ENCODE data around the gene GMIP.
A peak's percentile ranks its signal among the peaks of the same experiment; 100 is the strongest.
"Not testable (repeated sequence)": the region's sequence is repeated elsewhere in the genome, so short reads cannot be mapped to it uniquely, and the experiment has no call there.

GMIP gene, protein sequence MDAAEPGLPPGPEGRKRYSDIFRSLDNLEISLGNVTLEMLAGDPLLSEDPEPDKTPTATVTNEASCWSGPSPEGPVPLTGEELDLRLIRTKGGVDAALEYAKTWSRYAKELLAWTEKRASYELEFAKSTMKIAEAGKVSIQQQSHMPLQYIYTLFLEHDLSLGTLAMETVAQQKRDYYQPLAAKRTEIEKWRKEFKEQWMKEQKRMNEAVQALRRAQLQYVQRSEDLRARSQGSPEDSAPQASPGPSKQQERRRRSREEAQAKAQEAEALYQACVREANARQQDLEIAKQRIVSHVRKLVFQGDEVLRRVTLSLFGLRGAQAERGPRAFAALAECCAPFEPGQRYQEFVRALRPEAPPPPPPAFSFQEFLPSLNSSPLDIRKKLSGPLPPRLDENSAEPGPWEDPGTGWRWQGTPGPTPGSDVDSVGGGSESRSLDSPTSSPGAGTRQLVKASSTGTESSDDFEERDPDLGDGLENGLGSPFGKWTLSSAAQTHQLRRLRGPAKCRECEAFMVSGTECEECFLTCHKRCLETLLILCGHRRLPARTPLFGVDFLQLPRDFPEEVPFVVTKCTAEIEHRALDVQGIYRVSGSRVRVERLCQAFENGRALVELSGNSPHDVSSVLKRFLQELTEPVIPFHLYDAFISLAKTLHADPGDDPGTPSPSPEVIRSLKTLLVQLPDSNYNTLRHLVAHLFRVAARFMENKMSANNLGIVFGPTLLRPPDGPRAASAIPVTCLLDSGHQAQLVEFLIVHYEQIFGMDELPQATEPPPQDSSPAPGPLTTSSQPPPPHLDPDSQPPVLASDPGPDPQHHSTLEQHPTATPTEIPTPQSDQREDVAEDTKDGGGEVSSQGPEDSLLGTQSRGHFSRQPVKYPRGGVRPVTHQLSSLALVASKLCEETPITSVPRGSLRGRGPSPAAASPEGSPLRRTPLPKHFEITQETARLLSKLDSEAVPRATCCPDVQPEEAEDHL

GRCh38 chr19:19643158-19644053 is at the start of gene GMIP:
Gene GMIP, minus strand, starts transcription at chr19:19643657. Its CDS starts 128 bp downstream, at chr19:19643529.
- H3K4me3 ChIP-seq (ENCODE audit: low read depth, low read length), result peak within 1 kb of the TSS; percentile 85
- peak; percentile 49 for DNase-seq (ENCODE audit: low read depth)

DNA sequence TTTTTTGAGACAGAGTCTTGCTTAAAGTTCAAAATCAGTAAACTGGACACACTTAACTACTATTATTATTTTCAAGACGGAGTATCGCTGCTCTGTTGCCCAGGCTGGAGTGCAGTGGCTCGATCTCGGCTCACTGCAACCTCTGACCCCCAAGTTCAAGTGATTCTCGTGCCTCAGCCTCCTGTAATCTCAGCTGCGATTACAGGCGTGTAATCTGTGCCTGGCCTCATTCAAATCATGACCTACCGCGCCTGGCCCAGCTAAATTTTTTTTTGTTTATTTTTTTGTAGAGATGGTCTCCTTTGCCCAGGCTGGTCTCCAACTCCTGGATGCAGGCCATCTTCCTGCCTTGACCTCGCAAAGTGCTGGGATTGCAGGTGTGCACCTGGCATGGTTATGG is 48.2 kb upstream of the GMIP start:
- DNase-seq (ENCODE audit: low read depth), result no peak
- TF ChIP-seq, protein P1, sequence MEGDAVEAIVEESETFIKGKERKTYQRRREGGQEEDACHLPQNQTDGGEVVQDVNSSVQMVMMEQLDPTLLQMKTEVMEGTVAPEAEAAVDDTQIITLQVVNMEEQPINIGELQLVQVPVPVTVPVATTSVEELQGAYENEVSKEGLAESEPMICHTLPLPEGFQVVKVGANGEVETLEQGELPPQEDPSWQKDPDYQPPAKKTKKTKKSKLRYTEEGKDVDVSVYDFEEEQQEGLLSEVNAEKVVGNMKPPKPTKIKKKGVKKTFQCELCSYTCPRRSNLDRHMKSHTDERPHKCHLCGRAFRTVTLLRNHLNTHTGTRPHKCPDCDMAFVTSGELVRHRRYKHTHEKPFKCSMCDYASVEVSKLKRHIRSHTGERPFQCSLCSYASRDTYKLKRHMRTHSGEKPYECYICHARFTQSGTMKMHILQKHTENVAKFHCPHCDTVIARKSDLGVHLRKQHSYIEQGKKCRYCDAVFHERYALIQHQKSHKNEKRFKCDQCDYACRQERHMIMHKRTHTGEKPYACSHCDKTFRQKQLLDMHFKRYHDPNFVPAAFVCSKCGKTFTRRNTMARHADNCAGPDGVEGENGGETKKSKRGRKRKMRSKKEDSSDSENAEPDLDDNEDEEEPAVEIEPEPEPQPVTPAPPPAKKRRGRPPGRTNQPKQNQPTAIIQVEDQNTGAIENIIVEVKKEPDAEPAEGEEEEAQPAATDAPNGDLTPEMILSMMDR (conservative IDR thresholded peaks at IDR 0.05; ENCODE audit: low read depth, low read length), result no peak
- H3K4me3 ChIP-seq (ENCODE audit: low read depth, low read length), result no peak overlapping the region

More at GRCh38 chr19:19643158-19644053, at the start of gene GMIP:
- TF ChIP-seq, protein P1 (conservative IDR thresholded peaks at IDR 0.05; ENCODE audit: low read depth, low read length), result peak; percentile 89

GRCh38 chr19:19689023-19689422 is 45.6 kb upstream of the GMIP start:
- not testable (repeated sequence) for H3K4me3 ChIP-seq (ENCODE audit: low read depth, low read length); DNase-seq (ENCODE audit: low read depth)

GRCh38 chr19:19687090-19687489 is 43.6 kb upstream of the GMIP start:
- DNase-seq (ENCODE audit: low read depth), result no peak
- TF ChIP-seq, protein P1 (conservative IDR thresholded peaks at IDR 0.05; ENCODE audit: low read depth, low read length), result no peak
- H3K4me3 ChIP-seq (ENCODE audit: low read depth, low read length), result no peak overlapping the region

DNA sequence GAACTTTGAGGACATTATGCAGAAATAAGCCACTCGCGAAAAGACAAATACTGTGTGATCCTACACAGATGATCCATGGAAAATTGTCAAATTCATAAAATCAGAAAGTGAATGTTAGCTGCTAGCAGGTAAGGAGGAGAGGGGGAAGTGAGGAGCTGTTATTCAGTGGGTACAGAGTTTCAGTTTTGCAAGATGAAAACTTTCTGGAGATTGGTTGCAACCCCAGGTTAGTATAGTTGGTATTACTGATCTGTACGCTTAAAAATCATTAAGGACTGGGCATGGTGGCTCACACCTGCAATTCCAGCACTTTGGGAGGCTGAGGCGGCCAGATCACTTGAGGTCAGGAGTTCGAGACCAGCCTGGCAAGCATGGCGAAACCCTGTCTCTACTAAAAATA is 43.1 kb upstream of the GMIP start:
- DNase-seq (ENCODE audit: low read depth), result no peak
- no peak overlapping the region for H3K4me3 ChIP-seq (ENCODE audit: low read depth, low read length)
- TF ChIP-seq, protein P1 (conservative IDR thresholded peaks at IDR 0.05; ENCODE audit: low read depth, low read length), result no peak

DNA sequence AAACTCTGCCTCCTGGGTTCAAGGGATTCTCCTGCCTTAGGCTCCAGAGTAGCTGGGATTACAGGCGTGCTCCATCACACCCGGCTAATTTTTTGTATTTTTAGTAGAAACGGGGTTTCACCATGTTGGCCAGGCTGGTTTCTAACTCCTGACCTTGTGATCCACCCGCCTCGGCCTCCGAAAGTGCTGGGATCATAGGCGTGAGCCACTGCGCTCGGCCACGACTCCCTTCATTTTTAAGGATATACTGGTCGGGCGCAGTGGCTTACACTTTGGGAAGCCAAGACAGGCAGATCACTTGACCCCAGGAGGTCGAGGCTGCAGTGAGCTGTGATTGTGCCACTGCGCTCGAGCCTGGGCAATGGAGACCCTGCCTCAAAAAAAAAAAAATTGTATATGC is 42.7 kb upstream of the GMIP start:
- H3K4me3 ChIP-seq (ENCODE audit: low read depth, low read length); DNase-seq (ENCODE audit: low read depth): not testable (repeated sequence)

DNA sequence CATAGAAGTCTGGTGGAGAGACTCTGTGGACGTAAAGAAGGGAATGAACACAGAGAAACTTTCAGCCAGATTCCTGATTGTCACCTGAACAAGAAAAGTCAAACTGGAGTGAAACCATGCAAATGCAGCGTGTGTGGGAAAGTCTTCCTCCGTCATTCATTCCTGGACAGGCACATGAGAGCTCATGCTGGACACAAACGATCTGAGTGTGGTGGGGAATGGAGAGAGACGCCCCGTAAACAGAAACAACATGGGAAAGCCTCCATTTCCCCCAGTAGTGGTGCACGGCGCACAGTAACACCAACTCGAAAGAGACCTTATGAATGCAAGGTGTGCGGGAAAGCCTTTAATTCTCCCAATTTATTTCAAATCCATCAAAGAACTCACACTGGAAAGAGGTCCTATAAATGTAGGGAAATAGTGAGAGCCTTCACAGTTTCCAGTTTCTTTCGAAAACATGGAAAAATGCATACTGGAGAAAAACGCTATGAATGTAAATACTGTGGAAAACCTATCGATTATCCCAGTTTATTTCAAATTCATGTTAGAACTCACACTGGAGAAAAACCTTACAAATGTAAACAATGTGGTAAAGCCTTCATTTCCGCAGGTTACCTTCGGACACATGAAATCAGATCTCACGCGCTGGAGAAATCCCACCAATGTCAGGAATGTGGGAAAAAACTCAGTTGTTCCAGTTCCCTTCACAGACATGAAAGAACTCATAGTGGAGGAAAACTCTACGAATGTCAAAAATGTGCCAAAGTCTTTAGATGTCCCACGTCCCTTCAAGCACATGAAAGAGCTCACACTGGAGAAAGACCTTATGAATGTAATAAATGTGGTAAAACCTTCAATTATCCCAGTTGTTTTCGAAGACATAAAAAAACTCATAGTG is 36.0 kb upstream of the GMIP start:
- TF ChIP-seq, protein P1 (conservative IDR thresholded peaks at IDR 0.05; ENCODE audit: low read depth, low read length), result no peak
- no peak for DNase-seq (ENCODE audit: low read depth)
- H3K4me3 ChIP-seq (ENCODE audit: low read depth, low read length), result no peak overlapping the region
